Neural progenitor cell (in vitro differentiated cells): Measurements from ENCODE around the gene EZR.

Experiments used
- EZH2 ChIP-seq: fragments of 200-600 bp; sonication (generic); IDR thresholded peaks from 2 replicates; pipeline ENCODE4 v1.6.1; 2017; ENCODE audit warnings: antibody characterized with exemption, mild to moderate bottlenecking, moderate library complexity
- EZH2phosphoT487 ChIP-seq: fragments of 200-600 bp; sonication (generic); IDR thresholded peaks from 2 replicates; pipeline ENCODE4 v1.6.1; 2017; ENCODE audit warnings: antibody characterized with exemption
- TF ChIP-seq, protein P1 (sequence below): fragments of 200-600 bp; sonication (generic); IDR thresholded peaks from 2 replicates; pipeline ENCODE4 v1.5.1; 2017; ENCODE audit warnings: antibody characterized with exemption, mild to moderate bottlenecking

DNA sequence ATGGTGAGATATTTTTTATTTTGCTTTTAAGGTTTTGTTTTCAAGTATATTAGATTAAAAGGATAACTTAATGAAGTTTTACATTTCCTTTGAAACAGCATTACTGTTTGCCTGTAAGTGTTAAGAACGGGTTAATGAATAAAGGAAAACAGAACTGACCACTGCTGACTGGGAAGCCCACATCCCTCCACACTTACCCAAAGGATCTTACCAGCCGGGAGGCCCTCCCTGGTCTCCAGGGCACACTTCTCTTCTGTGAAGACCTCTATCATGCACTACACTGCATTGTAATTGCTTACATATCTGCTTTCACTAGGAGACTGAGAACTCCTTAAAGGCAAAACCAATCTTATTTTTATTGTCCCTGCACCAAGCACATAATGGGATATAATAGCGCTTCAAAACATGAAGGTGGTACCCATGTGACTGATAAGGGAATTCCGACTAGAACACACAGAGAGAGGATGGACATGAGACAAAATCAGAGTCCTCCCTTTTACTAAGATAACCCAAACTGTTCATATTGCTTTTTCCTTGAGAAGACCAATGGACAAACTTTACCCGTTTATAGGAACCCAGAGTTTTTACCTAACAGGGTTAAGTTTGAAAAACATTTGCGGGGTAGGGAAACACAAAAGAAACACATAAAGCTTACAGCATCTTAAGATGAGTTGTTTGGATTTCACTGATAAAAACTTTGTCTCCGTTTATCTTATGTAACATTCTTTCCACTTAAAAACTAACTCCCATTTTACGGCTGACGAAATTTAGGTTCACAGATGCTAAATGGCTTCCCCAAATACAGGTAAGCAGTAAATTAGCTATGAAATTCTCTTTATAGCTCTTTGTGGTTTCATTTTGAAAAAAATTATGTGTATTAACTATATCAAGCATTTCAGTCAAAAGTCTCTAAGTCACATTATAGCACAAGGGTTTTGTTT is 8.7 kb downstream of the EZR start:
- TF ChIP-seq, protein P1, sequence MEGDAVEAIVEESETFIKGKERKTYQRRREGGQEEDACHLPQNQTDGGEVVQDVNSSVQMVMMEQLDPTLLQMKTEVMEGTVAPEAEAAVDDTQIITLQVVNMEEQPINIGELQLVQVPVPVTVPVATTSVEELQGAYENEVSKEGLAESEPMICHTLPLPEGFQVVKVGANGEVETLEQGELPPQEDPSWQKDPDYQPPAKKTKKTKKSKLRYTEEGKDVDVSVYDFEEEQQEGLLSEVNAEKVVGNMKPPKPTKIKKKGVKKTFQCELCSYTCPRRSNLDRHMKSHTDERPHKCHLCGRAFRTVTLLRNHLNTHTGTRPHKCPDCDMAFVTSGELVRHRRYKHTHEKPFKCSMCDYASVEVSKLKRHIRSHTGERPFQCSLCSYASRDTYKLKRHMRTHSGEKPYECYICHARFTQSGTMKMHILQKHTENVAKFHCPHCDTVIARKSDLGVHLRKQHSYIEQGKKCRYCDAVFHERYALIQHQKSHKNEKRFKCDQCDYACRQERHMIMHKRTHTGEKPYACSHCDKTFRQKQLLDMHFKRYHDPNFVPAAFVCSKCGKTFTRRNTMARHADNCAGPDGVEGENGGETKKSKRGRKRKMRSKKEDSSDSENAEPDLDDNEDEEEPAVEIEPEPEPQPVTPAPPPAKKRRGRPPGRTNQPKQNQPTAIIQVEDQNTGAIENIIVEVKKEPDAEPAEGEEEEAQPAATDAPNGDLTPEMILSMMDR: no peak
- no peak for TF ChIP-seq EZH2phosphoT487
- no peak for TF ChIP-seq EZH2
